ENCODE data around the gene FIS1.

GRCh38 chr7:101243646-101244374 is 1.1 kb downstream of the FIS1 start:
- no peak for TF ChIP-seq CTCF (IDR thresholded peaks at IDR 0.05; ENCODE audit: low read depth, low read length, poor library complexity, severe bottlenecking)
- TF ChIP-seq EZH2phosphoT487 (IDR thresholded peaks at IDR 0.05; ENCODE audit: borderline replicate concordance, low read length) = no peak
